Islet of Langerhans (tissue), 1 donor: Measurements from ENCODE around the gene LAMC2.

ENCODE experiments used
- FAIRE-seq: peaks from one replicate; lab custom pipeline; 2011; peaks lifted over from hg19 to GRCh38; lab: Jason Lieb, UNC

Gene LAMC2

DNA sequence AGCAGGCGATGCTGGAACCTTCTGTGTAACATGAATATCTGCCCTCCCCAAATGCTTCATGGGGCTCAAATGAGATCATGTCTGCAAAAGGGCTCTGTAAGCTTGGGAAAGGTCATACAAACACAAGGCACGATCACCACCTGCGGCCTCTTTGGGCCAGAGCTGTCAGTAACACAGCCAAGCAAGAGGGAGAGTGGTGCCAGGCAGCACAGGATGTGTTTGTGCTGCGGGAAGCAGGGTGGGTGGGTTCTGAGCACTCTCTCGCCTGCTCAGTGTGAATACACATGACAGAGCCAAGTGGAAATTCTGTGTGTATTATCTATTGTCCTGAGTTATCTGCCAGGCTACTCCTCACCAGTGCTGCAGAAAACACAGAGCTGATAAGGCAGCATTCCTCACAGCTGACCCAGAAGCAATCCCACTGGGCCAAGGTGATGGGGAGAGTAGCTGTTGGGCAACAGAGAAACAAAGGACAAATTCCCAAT lies 101.2 kb downstream of the LAMC2 start:
- FAIRE-seq, result no peak

DNA sequence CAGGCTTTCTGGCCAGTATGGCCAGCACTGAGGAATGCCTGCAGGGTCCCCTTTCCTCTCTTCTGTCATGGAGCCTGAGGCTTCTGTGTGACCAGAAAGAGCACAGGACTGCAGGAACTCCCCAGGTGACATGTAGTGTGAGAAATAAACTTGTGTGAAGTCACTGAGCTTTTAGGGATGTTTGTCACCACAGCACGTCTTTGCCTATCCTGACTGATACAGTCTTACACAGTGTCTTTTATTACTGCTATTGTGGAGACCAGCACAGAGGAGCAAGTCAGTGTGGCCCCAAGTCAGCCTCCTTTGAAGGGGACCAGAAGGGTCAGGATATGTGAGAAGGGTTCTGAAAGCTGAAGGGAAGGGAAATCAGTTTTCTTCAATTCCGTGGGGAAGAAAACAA lies 102.5 kb downstream of the LAMC2 start:
- FAIRE-seq, result no peak

DNA sequence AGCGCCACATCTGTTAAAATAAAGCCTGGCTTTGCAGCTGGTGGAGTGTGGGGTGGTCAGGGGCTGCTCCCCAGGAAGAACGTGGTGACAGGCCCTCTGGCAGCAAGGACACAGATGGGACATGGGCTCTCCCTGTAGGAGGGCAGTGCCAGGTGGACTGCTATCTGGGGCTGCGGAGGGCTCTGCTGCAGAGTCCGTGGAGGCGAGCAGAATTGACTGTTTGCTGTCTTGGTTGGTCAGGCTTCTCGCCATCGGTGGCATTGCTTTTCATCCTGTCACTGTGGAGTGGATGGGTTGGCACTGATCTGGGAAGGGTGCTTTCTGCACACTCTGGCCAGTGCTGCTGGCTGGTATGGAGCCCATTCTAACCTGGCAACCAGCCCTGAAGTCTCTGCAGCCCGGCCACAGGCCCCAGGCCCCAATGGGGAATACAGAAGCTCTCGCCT lies 103.0 kb downstream of the LAMC2 start:
- no peak for FAIRE-seq

DNA sequence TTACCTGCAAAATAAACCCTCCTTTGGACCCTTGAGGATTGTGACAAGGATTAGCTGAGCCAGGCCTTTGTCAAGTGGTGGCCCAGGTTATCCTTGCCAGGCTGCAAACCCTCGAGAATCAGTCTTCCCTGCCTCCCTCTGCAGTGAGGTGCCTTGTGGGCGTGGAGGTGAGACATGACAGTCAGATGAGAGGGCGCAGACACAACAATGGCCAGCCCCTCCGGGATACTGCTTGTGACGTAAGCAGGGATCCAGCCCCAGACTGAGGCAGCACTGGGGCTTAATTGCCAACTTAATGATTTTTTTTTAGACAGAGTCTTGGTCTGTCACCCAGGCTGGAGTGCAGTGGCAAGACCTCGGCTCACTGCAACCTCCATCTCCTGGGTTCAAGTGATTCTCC lies 104.6 kb downstream of the LAMC2 start:
- FAIRE-seq, result no peak

DNA sequence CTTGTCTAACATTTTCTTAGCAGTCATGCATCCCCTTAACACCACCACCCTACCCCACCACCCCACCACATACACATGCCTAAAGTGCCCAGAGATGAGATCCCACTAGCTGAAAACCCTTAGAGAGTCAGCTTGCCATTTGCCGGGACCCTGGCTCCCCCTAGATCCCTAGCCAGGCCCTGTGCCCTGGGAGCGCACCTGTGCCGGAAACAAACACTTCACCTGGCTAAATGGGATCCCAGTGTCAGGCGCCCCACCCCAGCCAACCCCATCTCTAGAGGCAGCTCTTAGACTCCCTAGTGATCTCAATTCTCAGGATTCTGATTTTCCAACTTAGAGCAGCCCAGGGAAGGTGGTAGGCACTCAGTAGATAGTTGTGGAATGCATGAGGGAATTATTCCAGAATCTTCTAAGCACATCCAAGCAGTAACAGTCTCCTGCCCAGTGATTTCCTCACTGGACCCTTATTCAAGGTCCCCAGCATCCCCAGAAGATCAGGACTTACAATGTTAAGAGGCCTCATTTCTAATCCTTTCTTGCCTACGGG lies 105.2 kb downstream of the LAMC2 start:
- no peak for FAIRE-seq

DNA sequence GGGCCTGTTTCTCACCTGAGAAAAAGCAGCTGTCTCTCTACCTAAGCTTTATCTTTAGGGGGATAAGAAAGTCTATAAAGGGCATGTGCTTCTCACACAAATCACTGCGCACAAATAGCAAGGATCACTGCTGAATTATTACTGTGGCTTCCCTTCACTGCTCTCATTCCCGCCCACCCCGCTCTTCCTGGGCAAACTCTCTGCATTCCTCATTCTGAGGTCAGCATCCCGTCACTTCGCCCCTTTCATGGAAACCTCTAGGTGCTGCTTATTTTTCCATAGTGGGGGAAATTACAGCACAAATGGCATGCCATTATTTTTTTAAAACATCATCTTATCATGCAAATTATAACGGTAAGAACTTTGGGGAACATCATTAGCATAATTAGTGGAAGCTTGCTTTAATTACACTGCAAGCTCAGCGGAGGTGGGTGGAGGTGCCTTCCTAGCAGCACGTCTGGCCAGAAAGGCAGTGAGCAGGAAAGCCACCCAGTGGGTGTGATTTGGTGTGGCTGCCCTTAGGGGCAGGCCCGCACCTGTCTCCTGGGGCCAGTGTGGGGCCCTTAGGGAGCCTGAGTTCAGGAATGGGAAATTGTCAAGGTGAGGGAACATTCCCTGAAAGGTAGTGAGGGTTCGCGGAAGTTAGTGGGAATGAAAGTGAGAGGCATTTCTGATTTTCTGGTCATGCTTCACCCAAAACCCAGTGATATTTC lies 105.9 kb downstream of the LAMC2 start:
- FAIRE-seq, result no peak

DNA sequence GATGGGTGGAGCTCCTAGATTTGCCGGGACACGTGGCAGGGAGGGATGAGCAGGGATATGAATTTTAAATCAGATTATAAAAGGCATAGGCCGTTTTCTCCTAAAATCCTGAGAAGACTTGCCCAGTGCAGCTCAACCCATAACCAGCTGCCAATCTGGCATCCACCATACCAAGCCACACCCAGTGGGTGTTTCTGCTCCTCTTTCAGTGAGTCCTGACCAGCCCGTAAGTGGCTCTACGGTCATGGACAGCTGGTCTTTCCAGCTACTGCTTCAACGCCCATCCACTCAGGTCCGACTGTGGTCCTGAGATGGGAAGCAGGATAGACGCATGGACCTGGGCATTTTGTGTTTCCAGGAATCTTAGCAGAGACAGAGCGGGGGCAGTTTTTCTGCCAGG lies 107.2 kb downstream of the LAMC2 start:
- FAIRE-seq, result no peak

DNA sequence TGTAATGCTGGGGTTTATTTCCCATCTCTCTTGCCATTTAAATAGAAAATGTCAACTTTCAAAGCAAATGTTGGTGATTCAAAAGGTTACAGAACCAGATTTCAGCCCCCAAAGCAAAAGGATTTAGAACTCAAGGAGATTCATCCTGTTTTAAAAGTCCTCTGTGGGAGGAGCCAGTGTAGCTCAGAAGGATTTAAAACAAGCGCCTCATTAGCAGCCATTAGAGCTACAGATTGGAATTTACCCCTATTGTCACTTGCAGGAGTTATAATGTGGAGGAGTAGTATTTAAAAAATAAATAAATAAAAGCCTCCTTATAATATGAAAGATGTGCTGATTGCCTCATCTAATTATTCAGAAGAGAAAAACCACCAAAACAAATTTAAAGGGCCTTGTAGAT lies 107.8 kb downstream of the LAMC2 start:
- no peak for FAIRE-seq
